ENCODE results near the gene CNTROB.
A peak's percentile ranks its signal among the peaks of the same experiment; 100 is the strongest.
"Not testable (repeated sequence)": the region's sequence is repeated elsewhere in the genome, so short reads cannot be mapped to it uniquely, and the experiment has no call there.

Gene CNTROB

DNA sequence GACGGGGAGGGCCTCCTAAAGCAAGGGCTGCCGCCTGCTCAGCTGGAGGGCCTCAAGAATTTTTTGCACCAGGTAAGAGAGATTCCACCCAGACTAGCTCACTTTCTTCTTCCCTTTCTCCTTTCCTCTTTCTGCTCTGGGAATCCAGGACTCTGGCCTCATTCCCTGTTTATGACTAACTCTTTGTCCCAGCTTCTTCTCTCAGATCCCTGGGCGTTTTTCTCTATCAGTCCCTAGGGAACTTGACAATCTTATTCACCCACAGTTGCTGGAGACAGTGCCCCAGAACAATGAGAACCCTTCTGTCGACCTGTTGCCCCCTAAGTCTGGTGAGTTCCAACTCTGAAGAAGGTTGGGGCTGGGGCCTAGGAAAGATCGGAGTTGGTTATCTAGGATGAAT, 15.6 kb downstream of the CNTROB start:
- no peak for DNase-seq

DNA sequence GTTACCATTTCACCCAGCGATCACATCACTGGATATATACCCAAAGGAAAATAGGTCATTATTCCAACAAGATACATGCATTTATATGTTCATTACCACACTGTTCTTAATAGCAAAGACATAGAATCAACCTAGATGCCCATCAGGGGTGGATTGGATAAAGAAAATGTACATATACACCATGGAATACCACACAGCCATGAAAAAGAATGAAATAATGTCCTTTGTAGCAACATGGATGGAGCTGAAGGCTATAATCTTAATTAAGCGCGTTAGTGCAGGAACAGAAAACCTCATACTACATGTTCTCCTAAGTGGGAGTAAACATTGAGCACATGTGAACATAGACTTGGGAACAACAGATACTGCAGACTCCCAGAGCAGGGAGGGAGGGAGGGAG, 18.6 kb downstream of the CNTROB start:
- DNase-seq = no peak

DNA sequence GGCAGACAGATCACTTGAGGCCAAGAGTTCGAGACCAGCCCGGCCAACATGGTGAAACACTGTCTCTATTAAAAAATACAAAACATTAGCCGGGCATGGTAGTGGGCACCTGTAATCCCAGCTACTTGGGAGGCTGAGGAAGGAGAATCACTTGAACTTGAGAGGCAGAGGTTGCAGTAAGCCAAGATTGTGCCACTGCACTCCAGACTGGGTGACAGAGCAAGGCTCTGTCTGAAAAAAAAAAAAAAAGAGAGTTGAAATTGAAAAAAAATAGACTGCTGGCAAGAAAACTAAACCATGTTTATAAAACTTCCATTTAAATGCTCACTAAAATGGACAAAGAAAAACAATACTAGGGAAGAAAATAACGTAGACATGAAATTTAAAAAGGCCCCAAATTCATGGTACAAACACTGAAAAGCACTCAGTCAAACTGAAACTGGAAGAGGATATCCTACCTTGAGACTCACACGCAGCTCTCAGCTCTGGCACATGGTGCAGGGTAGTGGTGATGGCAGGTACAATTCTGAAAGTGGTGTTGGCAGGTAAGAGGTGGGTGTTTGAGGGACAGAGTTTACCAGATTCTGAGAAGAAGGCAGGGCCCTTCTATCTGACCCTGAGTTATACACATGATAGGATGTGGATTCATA, 19.3 kb downstream of the CNTROB start:
- no peak for DNase-seq

DNA sequence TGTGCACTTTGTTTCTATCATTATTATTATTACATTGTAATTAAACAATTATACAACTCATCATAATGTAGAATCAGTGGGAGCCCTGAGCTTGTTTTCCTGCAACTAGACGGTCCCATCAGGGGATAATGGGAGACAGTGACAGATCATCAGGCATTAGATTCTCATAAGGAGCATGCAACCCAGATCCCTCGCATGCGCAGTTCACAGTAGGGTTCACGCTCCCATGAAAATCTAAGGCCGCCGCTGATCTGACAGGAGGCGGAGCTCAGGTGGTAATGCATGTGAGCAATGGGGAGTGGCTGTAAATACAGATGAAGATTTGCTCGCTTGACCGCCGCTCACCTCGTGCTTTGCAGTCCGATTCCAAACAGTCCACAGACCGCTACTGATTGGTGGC, 21.3 kb downstream of the CNTROB start:
- DNase-seq = not testable (repeated sequence)

DNA sequence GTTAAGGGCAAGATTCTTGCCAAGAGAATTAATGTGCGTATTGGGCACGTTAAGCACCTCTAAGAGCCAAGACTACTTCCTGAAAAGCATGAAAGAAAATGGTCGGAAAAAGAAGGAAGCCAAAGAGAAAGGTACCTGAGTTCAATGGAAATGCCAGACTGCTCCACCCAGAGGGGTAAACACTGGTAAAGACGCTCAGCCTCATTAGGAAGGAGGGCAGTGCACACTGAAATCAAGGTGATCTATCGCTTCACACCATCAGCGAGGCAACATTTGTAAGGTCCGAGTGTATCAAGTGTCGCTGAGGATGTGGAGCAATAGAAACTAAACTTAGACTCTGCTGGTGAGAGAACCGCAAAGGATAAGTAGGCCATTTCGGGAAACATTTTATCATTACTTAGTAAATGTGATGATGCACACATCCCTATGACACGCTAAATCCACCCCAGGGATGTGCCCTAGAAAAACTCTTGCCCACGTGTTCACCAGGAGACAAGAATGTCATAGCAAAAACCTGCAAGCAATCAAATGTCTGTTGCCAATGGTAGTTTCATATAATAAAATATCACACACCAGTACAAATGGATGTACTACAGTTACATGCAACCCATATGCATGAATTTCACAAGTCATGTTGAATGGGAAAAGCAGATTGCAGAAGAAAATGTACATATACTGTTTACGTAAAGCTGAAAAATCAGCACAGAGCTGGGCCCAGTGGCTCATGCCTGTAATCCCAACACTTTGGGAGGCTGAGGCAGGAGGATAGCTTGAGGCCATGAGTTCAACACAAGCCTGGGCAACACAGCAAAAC, 23.6 kb downstream of the CNTROB start:
- DNase-seq = no peak

DNA sequence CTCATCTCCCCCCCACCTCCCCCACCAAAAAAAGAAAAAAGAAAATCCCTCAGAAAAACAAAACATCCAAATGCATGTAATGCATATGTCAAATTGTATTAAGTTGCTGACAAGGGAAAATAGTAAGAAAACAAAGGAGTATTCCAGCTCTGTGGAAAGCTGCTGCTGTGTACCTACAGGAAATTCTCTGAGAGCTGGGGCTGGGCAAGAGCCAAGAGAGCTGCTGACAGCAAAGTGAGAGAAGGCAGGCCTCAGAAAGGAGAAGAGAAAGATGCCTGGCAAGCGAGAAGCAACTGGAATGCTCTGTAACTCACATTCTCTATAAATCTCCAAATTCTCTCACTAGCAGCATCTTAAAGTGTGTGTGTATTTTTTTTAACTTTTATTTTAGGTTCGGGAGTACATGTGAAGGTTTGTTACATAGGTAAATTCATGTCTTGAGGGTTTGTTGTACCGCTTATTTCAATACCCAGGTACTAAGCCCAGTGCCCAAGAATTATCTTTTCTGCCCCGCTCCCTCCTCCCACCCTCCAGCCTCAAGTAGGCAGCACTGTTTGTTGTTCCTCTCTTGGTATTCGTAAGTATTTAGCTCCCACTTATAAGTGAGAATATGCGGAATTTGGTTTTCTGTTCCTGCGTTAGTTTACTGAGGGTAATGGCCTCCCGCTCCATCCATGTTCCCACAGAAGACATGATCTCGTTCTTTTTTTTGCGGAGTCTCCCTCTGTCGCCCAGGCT, 24.4 kb downstream of the CNTROB start:
- no peak for DNase-seq

DNA sequence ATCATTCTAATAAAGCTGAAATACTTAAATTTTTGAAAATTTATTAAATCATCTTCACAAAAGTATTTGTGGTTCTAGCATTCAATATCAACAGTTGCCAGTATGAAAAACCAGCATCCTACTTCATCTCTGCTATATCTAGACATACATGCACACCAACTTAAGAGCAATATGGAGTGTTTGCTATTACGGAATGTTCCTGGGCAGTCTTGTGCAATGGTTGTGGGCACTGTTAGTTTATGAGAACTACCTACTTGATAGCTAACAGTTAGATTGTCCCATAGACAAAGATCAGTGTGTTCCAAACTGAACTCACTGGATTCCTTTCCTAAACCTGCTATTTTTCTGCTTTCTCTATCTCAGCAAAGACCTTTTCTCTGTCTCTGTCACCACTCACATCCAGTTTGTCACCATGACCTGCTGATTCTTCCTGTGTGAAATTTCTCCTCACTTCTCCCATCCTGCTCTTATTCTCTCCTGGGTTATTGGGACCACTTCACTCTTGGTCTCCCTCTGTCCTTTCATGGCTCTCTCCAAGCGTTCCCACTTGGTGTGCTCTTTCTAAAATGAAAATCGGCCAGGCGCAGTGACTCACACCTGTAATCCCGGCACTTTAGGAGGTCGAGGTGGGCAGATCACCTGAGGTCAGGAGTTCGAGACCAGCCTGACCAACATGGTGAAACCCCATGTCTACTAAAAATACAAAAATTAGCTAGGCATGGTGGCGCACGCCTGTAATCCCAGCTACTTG, 27.7 kb downstream of the CNTROB start:
- no peak for DNase-seq

DNA sequence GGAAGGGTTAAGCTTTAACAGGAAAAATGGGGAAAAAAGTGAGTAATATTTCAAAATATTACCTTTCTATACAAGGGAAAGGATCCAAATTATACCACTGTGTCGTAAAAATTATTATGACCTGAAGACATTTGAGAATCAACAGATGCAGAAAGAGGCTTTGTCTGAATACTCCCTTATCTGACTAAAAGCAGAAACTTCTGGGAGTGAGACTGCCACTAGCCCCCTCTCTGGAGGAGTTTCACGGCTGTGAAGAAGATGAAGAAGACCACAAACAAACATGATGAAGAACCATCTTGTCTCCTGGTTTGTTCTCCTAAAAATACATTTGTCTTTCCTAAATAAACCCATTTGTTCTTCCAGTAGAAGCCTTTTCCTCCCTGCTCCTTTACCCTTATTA, 29.4 kb downstream of the CNTROB start:
- DNase-seq = no peak

DNA sequence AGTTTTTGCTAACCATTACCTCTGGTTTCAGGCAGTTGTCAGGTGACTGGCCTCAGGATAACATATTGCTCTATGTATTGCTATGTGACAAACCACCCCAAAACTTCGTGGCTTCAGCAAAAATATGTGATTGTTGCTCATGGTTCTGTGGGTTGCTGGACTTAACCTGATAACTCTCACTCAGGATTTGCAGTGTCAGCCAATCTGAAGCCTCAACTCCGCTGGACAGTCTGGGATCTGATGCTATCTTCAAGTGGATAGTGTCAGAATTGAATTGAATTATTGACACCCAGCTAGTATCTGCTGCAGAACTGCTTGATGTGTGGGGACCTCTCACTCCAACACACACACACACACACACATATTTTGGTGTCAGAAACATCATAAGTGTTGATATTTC, 35.7 kb downstream of the CNTROB start:
- no peak for DNase-seq

DNA sequence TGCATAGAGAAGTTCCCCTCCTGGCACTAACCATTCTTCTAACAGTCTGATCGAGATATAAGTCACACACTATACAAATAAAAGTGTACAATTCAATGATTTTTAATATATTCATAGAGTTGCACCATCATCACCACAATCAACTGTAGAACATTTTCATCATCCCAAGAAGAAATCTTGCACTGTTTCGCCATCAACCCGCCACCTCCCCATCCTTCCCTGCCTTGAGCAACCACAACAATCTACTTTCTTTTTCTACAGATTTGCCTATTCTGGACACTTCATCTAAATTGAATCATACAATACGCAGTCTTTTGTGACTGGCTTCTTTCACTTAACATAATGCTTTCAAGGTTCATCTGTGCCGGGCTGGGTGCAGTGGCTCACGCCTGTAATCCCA, 37.4 kb downstream of the CNTROB start:
- DNase-seq = no peak

DNA sequence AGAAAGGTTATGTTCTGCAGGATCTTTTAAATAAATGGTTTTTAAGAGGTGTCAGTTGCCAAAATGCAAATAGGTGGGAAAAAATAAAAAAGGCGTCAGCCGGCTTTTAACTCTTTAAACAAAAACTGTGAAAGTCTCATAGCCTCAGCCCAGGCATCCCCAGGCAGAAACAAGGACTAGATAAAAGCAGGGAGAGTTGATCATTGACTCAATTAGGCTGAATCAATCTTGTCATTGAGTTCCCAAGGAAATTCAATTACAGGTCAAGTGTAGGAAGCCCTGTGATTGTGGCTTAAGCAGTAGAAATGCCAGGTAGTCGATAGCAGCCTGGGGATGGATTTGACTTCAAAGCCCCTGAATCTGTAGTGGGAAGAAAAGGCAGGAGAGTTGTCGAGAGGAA, 39.6 kb downstream of the CNTROB start:
- DNase-seq = no peak

DNA sequence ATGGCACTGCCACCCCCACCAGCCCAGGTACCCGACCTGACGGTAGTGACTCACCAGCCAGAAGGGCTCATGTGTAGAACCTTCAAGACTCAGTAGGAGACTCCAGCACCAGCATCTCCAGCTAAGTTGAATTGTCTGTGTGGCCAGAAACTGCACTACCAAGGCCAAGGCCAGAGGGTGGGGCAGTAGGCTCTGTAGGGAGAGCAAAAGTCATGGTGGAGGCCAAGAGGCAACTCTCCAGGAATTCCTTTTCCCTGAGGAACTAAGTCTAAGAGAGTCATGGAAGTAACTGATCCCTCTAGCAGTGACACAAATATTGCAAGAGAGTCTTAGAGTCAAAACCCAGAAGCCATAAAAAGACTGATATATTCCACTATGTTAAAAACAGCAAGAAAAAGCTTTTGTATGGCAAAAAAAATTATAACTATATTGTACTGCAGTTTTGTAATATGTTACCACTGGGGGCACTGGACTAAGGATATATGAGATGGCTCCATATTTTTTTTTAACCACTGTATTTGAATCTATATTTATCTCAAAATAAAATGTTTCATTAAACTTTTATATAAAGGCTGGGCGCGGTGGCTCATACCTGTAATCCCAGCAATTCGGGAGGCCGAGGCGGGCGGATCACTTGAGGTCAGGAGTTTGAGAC, 40.3 kb downstream of the CNTROB start:
- DNase-seq = no peak

DNA sequence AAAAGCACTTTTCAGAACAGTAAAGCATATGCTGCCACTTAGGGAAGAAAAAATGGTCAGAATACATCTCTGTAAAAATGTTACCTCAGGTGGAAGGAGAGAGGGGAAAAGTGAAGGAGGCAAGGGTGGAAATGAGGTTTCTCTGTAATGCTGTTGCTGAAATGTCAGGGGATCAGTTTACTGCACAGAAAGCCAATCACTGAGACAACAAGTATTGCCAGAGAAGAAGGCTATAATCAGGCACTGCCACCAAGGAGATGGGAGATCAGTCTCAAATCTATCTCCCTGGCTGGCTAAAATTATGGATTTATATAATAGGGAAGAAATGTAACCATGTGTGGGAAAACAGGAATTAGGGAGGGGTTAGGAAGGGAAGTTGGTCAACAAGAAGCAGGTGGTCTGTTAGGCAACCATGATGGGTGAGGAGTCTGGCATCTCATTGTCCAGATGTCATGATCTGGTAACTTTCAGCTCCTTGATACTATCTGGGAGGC, 42.7 kb downstream of the CNTROB start:
- no peak for DNase-seq

DNA sequence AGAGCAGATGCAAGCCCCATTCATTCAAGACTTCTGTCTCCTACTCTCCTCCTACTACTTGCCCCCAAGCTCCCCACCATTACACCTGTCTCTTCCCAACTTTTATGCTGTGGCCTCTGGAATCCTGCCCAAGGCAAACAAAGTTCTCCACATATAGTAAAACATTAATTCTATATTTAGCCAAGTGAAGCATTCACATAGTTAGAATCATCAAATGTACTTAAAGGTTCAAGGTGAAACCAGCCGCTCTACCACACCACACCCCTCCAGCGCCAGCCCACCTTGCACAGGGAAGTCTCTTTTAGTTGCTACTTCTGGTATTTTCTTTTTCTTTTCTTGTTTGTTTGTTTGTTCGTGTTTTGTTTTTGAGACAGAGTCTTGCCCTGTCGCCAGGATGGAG, 45.0 kb downstream of the CNTROB start:
- no peak for DNase-seq

DNA sequence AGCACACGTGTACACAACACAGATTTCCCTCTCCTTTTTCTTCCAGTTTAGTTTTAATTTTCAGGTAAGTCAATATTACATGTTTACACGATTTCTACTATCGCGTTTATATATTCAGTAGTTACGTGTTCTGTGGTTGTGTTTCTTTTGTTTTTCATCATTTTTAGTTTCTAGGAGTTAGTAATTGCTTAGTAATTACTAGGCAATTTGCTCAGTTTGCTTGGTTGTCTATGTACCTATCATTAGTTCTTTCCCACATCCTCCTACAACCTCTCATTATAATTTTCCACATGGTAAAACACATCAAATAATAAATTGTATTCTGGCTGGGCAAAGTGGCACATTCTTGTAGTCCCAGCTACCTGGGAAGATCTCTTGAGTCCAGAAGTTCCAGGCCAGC, 45.8 kb downstream of the CNTROB start:
- DNase-seq = no peak

DNA sequence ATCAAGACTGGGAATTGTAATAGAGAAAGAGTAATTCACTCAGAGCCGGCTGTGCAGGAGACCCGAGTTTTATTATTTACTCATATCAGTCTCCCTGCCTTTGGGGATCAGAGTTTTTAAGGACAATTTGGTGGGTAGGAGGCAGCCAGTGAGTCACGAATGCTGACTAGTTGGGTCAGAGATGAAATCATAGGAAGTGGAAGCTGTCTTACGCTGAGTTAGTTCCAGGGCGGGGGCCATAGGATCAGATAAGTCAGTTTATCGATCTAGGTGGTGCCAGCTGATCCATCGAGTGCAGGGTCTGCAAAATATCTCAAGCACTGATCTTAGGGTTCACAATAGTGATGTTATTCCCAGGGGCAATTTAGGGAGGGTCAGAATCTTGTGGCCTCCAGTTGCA, 50.2 kb downstream of the CNTROB start:
- no peak for DNase-seq

DNA sequence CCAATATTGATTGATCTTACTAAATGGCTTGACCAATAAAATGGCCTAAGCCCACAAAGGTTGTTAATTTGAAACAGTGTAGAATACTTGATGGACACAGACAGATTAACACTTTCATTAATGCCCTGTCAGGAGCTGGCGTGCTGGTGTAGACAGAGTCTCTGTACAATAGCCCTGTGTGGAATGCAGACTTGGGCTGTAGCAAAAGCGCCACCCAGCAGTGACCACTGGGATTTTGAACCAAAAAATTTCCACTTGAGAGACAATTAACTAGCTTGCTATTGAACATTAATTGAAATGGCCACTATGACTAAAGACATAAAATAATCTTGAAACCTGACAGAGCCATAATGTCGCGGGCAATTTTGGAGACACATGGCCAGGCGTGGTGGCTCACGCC, 50.7 kb downstream of the CNTROB start:
- no peak for DNase-seq

DNA sequence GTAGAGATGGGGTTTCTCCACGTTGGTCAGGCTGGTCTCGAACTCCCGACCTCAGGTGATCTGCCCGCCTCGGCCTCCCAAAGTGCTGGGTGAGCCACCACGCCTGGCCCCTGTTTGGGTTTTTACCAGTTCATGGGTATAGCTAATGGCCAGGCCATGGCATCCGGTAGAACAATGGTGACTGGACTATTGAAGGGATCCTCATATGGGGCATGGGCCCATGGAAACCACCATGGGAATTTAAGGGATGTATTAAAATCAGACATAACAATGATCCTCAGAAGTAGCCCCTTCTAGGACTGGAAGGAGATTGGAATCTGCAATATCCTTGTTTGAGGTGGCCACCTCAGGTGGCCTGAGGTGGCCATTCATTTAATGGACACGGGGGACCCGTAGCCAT, 52.9 kb downstream of the CNTROB start:
- DNase-seq = no peak

DNA sequence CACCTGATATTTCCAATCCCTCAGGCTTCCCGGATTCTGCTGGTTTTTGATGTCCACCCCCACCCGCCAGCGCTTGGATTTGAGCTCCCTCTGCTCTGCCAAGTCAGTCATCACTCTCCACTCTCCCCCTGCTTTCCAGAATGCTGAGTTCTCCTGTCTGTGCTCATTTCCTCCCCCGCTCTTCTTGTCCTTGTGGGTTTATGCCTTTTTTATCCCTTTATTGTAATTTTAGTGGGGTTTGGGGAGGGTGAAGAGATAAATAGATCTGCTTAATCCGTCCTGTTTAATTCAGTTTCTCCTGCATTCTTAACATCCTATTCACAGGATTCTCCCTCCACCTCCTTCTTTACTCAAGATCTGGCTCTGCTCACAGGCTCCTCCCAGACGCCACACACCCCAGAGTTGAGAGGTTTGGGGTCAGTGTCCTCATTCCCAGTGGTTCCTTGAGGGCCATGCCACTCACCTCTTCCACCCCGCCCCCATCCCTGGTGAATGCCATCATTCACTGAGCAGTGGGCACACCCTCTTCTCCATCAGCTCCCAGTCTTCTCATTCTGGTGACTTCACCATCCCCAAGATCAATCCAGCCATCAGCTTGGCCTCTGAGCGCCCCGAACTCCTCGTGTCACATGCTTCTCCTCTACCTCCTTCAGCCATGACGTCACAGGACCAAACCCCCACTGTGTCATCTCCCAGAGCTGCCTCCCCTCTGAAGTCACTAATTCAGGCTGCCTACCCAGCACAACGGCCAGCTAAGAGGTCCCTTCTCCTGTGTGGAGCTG, 55.3 kb downstream of the CNTROB start:
- no peak for DNase-seq

DNA sequence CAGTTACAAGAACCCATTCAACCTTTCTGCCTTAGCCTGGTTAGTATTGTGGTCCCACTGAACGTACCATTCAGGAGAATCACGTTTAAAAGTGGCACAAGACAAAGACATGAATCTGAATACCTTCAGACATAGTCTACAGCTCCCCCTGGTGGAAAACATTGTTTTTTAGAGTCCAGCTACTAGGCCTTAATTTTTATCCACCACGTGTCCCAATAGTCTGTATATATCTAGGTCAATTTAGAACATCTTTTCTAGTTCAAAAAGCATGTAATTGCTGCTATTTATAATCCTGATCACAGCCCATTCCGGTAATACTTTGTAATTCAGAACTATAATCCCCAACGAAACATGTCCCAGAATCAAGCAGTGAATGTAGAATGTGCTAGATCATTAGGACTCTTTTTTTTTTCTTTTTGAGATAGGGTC, 56.8 kb downstream of the CNTROB start:
- peak in 1 of 2 donors; percentile 72 for DNase-seq

DNA sequence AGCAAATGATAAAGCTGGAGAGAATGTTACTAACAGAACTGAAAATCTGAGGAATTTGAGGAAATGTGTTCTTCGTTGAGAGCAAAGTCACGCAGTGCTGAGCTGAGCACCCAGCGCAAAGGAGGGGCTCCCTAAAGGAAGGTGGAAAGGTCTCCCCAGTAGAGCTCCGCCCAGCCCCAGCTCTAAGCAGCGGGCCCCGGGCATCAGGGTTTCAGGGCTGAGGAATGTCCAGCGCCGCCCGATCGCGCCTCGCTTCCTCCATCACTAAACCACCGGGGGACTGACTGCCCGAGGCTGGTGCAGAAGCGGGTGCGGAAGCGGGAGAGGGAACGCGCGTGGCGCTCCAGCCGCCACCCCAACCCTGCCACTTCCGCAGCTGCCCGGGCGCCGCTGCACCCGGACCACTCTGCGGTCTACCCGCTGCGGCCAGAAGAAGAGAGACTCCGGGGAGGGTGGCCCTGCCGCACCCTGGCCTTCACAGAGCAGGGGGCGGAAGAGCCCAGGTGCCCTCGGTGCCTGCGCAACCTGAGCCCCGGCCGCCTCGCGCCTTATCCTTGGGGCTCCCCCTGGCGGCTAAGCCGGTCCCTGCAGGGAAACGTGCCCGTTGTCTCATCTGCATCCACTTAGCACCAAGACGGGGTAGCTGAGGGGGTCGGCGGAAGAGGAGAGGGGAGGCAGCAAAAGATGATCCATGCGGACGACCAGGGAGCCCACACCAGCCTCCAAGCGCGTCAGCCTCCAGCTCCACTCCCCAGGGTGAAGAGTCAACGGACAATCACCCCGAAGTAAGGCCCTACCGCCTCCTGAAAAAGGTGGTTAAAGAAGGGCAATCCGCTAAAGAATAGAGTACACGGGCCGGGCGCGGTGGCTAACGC, 58.0 kb downstream of the CNTROB start:
- peak; percentile 26 to 93 for DNase-seq

Measured in bone marrow (tissue), 2 donors.